NCI-H187 (cell line): ENCODE results near the gene MAGOH.
"Not testable (repeated sequence)": the region's sequence is repeated elsewhere in the genome, so short reads cannot be mapped to it uniquely, and the experiment has no call there.

ENCODE experiments used
- DNase-seq, 2 experiments: peaks; one replicate each; lab custom pipeline; 2025; lab: John Stamatoyannopoulos, UW

The MAGOH gene

GRCh38 chr1:53186533-53186932 lies 51.8 kb downstream of the MAGOH start:
- no peak for DNase-seq

DNA sequence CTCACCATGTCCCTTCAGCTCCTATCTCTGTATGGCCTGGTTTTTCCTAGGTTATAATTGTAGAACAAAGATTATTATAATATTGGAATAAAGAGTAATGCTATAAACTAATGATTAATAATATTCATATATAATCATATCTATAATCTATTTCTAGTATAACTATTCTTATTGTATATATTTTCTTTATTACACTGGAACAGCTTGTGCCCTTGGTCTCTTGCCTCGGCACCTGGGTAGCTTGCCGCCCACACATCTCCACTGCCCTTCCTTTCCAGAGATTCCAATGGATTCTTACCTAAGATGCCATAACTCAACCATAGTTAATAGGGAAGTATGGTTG lies 52.4 kb downstream of the MAGOH start:
- not testable (repeated sequence) for DNase-seq

GRCh38 chr1:53183095-53183990 lies 55.0 kb downstream of the MAGOH start:
- no peak for DNase-seq

GRCh38 chr1:53182716-53183094 lies 55.6 kb downstream of the MAGOH start:
- DNase-seq, result no peak

DNA sequence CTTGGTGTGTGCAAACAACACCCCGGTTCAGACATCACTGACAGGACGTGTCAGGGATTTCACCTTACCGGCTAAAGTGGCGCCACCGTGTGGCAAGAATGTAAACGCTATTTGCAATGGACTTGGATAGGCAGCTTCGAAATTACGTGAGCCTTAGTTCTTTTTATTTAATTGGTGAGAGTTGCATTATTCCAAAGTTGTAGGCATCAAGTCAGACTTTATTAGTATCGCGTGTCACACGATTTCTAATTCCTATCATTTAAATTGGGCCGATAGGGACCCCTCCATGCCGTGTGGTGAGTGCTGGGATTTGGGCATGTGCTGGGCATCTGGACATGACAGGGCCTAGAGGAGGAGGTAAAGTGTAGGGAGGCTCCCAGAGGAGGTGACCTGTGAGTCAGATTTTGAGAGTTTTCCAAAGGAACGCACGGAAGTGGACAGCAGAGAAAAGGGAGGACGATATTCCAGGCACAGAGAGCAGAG lies 56.2 kb downstream of the MAGOH start:
- DNase-seq, result peak; percentile 20 to 41

DNA sequence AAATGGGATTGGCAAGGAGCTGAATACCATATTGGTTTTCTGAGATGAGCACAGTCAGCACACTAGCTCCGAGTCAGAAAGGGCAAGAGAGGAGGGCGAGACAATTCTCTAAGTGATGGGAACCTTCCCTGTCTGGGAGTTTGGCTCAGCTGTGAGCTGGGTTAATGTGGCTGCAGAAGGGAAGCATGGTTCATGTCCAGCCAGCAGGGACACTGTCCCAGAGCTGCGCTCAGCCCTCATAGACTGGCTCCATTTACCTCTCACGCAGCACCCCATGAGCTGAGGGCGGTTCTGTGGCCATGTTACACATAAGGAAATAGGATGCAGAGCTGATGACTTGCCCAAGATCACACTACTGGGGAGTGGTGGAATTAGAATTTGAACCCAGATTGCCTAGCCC lies 57.4 kb downstream of the MAGOH start:
- no peak for DNase-seq

DNA sequence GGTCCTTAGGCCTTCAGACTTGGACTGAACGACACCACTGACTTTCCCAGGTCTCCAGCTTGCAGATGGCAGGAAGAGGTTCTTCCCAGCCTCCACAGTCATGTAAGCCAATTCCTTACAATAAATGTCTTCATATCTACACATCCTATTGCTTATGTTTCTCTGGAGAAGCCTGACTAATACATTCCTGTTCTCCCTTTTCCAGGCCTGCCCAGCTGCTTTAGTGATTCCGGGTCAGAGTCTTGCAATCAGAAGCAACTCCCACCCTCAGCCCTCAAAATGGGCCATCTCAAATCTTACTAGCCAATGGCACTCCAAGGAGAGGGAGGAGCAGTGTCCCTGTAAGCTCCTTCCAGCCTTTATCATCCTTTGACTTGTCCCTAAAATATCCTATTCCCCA lies 58.1 kb downstream of the MAGOH start:
- DNase-seq, result no peak
